Measurements from ENCODE around the gene FARP2. TPM values are rescaled to one million over a fixed set of nuclear protein-coding genes. Genes with fewer than 3 reads are reported as not detected.

The FARP2 gene
- total and polyA plus RNA-seq, 2 of the 13 experiments (the other 11 are each of a cell fraction or from before 2014, with no cell fraction given), result 28.0 to 45.4 TPM

- 0 out of 2 replicates have a peak, but pooled peaks have one; percentile 43 for TF ChIP-seq ZNF296 (CRISPR knock-in tag; conservative IDR thresholded peaks at IDR 0.05)
- TF ChIP-seq MXD3 (CRISPR knock-in tag; IDR thresholded peaks at IDR 0.05), result peak; percentile 83; the same call in 1 of the 2 replicates
- peak; percentile 23; the same call in 1 of the 2 replicates for TF ChIP-seq ZBTB26 (CRISPR knock-in tag; IDR thresholded peaks at IDR 0.05; ENCODE audit: borderline replicate concordance)
- no peak for TF ChIP-seq ZNF232 (CRISPR knock-in tag; IDR thresholded peaks at IDR 0.05; ENCODE audit: borderline replicate concordance)
- no peak for TF ChIP-seq ZNF138 (CRISPR knock-in tag; IDR thresholded peaks at IDR 0.05; ENCODE audit: low read depth)
- TF ChIP-seq HOXA9 (CRISPR knock-in tag; IDR thresholded peaks at IDR 0.05; ENCODE audit: borderline replicate concordance), result no peak
- no peak for TF ChIP-seq FIP1L1 (IDR thresholded peaks at IDR 0.05; ENCODE audit: borderline replicate concordance, insufficient read depth, low read depth, low read length)
- TF ChIP-seq ZNF670 (CRISPR knock-in tag; IDR thresholded peaks at IDR 0.05; ENCODE audit: borderline replicate concordance), result peak; percentile 67; the same call in 1 of the 2 replicates
- TF ChIP-seq MTA3 (CRISPR knock-in tag; IDR thresholded peaks at IDR 0.05), result no peak
- peak; percentile 56; the same call in 1 of the 2 replicates for TF ChIP-seq ZNF331 (CRISPR knock-in tag; IDR thresholded peaks at IDR 0.05)
- no peak for TF ChIP-seq SIX1 (CRISPR knock-in tag; IDR thresholded peaks at IDR 0.05; ENCODE audit: borderline replicate concordance)
- no peak for TF ChIP-seq IKZF1 (IDR thresholded peaks at IDR 0.05)
- TF ChIP-seq SNRNP70 (IDR thresholded peaks at IDR 0.05; ENCODE audit: low read depth, low read length), result no peak
- no peak for TF ChIP-seq CHD2 (IDR thresholded peaks at IDR 0.05; ENCODE audit: low read depth, low read length)
- peak; percentile 88; the same call in 1 of the 2 replicates for TF ChIP-seq CHCHD3 (CRISPR knock-in tag; IDR thresholded peaks at IDR 0.05)
- no peak for TF ChIP-seq SRSF4 (IDR thresholded peaks at IDR 0.05; ENCODE audit: low read depth, low read length, poor library complexity, severe bottlenecking)
- TF ChIP-seq ZNF777 (CRISPR knock-in tag; IDR thresholded peaks at IDR 0.05), result peak; percentile 29; the same call in 1 of the 2 replicates
- TF ChIP-seq, protein P1, sequence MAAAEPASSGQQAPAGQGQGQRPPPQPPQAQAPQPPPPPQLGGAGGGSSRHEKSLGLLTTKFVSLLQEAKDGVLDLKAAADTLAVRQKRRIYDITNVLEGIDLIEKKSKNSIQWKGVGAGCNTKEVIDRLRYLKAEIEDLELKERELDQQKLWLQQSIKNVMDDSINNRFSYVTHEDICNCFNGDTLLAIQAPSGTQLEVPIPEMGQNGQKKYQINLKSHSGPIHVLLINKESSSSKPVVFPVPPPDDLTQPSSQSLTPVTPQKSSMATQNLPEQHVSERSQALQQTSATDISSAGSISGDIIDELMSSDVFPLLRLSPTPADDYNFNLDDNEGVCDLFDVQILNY (CRISPR knock-in tag; conservative IDR thresholded peaks at IDR 0.05), result peak; percentile 15; the same call in 1 of the 2 replicates
- TF ChIP-seq NFATC3 (CRISPR knock-in tag; IDR thresholded peaks at IDR 0.05), result no peak
- TF ChIP-seq CREB3 (CRISPR knock-in tag; IDR thresholded peaks at IDR 0.05), result 0 out of 2 replicates have a peak, but pooled peaks have one; percentile 39
- TF ChIP-seq ISX (CRISPR knock-in tag; conservative IDR thresholded peaks at IDR 0.05), result no peak
- TF ChIP-seq GTF2F1 (IDR thresholded peaks at IDR 0.05; ENCODE audit: low read length), result no peak
- TF ChIP-seq PRMT3 (CRISPR knock-in tag; IDR thresholded peaks at IDR 0.05; ENCODE audit: borderline replicate concordance, low read depth), result 0 out of 2 replicates have a peak, but pooled peaks have one; percentile 65
- peak; percentile 85 for TF ChIP-seq POLR2AphosphoS5 (IDR thresholded peaks at IDR 0.05; ENCODE audit: low read depth, low read length)
- no peak for TF ChIP-seq ZNF83 (CRISPR knock-in tag; IDR thresholded peaks at IDR 0.05; ENCODE audit: borderline replicate concordance)
- no peak for TF ChIP-seq NBN (conservative IDR thresholded peaks at IDR 0.05)
- TF ChIP-seq XRCC5 (optimal IDR thresholded peaks at IDR 0.05; ENCODE audit: low read length), result peak; percentile 9
Observed at GRCh38 chr2:241355983-241356870, at the start of gene FARP2 (continued).

All from HepG2 (cell line).